Mucosa of descending colon (tissue), 3 donors: ENCODE results near the gene C2orf76. TPM values are rescaled to one million over a fixed set of nuclear protein-coding genes. Genes with fewer than 3 reads are reported as not detected.

Source experiments
- ATAC-seq: fragments of 200-7000 bp; cut with Tn5 transposase; one replicate; pipeline ENCODE4 v1.9.1; 2020; ENCODE audit warnings: mild to moderate bottlenecking, moderate library complexity
- DNase-seq, 3 donors: peaks; one replicate each; pipeline ENCODE4 v3.0.0-alpha.2; 2020
- H3K36me3 ChIP-seq: fragments of 200-600 bp; one replicate; pipeline ENCODE4 v1.8.0; 2021; ENCODE audit warnings: low read depth, mild to moderate bottlenecking
- H3K4me1 ChIP-seq: fragments of 200-600 bp; one replicate; pipeline ENCODE4 v1.8.0; 2021; ENCODE audit warnings: low read depth, mild to moderate bottlenecking
- H3K4me3 ChIP-seq: fragments of 200-600 bp; one replicate; pipeline ENCODE4 v1.8.0; 2021; ENCODE audit warnings: mild to moderate bottlenecking
- H3K9me3 ChIP-seq: fragments of 200-600 bp; one replicate; pipeline ENCODE4 v1.8.0; 2021; ENCODE audit warnings: mild to moderate bottlenecking
- CTCF ChIP-seq: fragments of 200-600 bp; IDR thresholded peaks from one replicate; pipeline ENCODE4 v1.8.0; 2022; ENCODE audit warnings: antibody characterized with exemption, mild to moderate bottlenecking
- intact Hi-C, 2 donors: fragments of 100-400 bp; cut with DNase I in 1 of 2; cut with micrococcal nuclease in 1 of 2; formaldehyde crosslinking; loops; one replicate each; pipeline versions ENCODE4 v1.11.0 to v1.11.1; 2022; cut with DNase I, micrococcal nuclease
- total RNA-seq, 3 donors: library from RNA; stranded (reverse); fragmentation: NEBNext Ultra II Directional in 2 of 3; extraction: Animal tissue kit (Norgen Biotek cat#: 25700) in 2 of 3; gene quantifications; one replicate each; pipeline versions ENCODE4 v1.2.1 to v1.2.4, GENCODE V29; 2021 to 2023
- donor health status: DM: no; HTN: no; CAD: no; lungs with moderate emphysema.
- donor health status: DM: no; HTN: no; CAD: no.
- donor health status: DM: no; HTN: yes; CAD: no.

The C2orf76 gene
- total RNA-seq, 3 donors from 2014 or later: 5.4 to 11.2 (median 5.5) TPM

- DNase-seq: peak; percentile 80 to 87 (median 85)
- TF ChIP-seq CTCF: no peak
- intact Hi-C loops: no loop called here
Observed at GRCh38 chr2:119367472-119368099, 952 bp upstream of the C2orf76 start.

GRCh38 chr2:119366161-119366648 lies 429 bp downstream of the C2orf76 start:
- peak overlapping the region; percentile 70 for H3K4me3 ChIP-seq
- H3K9me3 ChIP-seq: no peaks in the 10 kb centered on the region
- intact Hi-C loops: no loop called here
- peaks cover 28% of the 10 kb centered on the region for H3K4me1 ChIP-seq
- peak in 1 of 3 donors; percentile 62 for DNase-seq
- peak; percentile 32 for ATAC-seq
- TF ChIP-seq CTCF: no peak
- H3K36me3 ChIP-seq: no peaks in the 10 kb centered on the region

More at GRCh38 chr2:119367472-119368099, 952 bp upstream of the C2orf76 start:
- H3K36me3 ChIP-seq: no peaks in the 10 kb centered on the region
- H3K9me3 ChIP-seq: no peaks in the 10 kb centered on the region
- peak overlapping the region; percentile 70 for H3K4me3 ChIP-seq
- ATAC-seq: peak; percentile 68
- H3K4me1 ChIP-seq: peaks cover 28% of the 10 kb centered on the region

GRCh38 chr2:119365436-119365835 lies 1.2 kb downstream of the C2orf76 start:
- H3K9me3 ChIP-seq: no peaks in the 10 kb centered on the region
- peaks cover 28% of the 10 kb centered on the region for H3K4me1 ChIP-seq
- no peak for TF ChIP-seq CTCF
- intact Hi-C loops: no loop called here
- no peak overlapping the region for H3K4me3 ChIP-seq
- ATAC-seq (no peak), DNase-seq (no peak)
- no peaks in the 10 kb centered on the region for H3K36me3 ChIP-seq

- no peak for DNase-seq
- H3K4me3 ChIP-seq: no peak overlapping the region
- no peaks in the 10 kb centered on the region for H3K36me3 ChIP-seq
- H3K4me1 ChIP-seq: peaks cover 28% of the 10 kb centered on the region
- no peak for TF ChIP-seq CTCF
- intact Hi-C loops: no loop called here
- no peak for ATAC-seq
- H3K9me3 ChIP-seq: no peaks in the 10 kb centered on the region
Observed at GRCh38 chr2:119364798-119365197, 1.8 kb downstream of the C2orf76 start.

- intact Hi-C loops: no loop called here
- no peaks in the 10 kb centered on the region for H3K9me3 ChIP-seq
- no peaks in the 10 kb centered on the region for H3K36me3 ChIP-seq
- no peak overlapping the region for H3K4me3 ChIP-seq
- H3K4me1 ChIP-seq: peaks cover 8% of the 10 kb centered on the region
- no peak for ATAC-seq
- no peak for DNase-seq
- TF ChIP-seq CTCF: no peak
Observed at GRCh38 chr2:119360423-119360966, 6.1 kb downstream of the C2orf76 start.
